HCT116 (cell line): ENCODE measurements around the gene RNF222. TPM values are rescaled to one million over a fixed set of nuclear protein-coding genes. Genes with fewer than 3 reads are reported as not detected.

Source experiments
- ATAC-seq: fragments of 200-7000 bp; cut with Tn5 transposase; 2 replicates; pipeline ENCODE4 v1.9.1; 2020; ENCODE audit warnings: mild to moderate bottlenecking, moderate library complexity
- BruUV-seq: library from RNA; stranded (reverse); fragments of 400-500 nt; replicated peaks from 2 replicates; lab custom pipeline; 2021; lab: Mats Ljungman, UMichigan
- CTCF ChIA-PET: fragments of 300-600 bp; sonication (Branson Sonifier 250); formaldehyde crosslinking; loops from one replicate; lab custom pipeline; 2021; ENCODE audit warnings: antibody characterized with exemption; lab: Charles Lee
- POLR2A ChIA-PET: fragments of 300-600, 350-600 bp; sonication (Branson Sonifier 250); formaldehyde crosslinking; loops from one replicate; lab custom pipeline; 2021; ENCODE audit warnings: antibody characterized with exemption; lab: Charles Lee
- RAD21 ChIA-PET, 2 experiments: fragments of 300-600 bp; sonication (Branson Sonifier 250); formaldehyde crosslinking; loops; one replicate each; lab custom pipeline; 2023; ENCODE audit warnings: low total read pairs in 2 of 2; ENCODE audit not compliant: uncharacterized antibody in 2 of 2, unreplicated experiment in 2 of 2, low non-redundant PET in 1 of 2; lab: Charles Lee
- DNase-seq: peaks from one replicate; pipeline ENCODE4 v3.0.0-alpha.2; 2010; ENCODE audit warnings: low read depth, low spot score
- H2AFZ ChIP-seq: fragments of 200-600 bp; shearing (Covaris generic), sonication (generic); 2 replicates; pipeline ENCODE4 v1.6.1; 2017; ENCODE audit warnings: low read depth, mixed run types, mixed read lengths, antibody characterized with exemption, low read length; ENCODE audit not compliant: poor library complexity, severe bottlenecking
- H3K27ac ChIP-seq: 2 replicates; pipeline ENCODE4 v1.5.1; 2012; ENCODE audit warnings: low read depth, low read length
- H3K27me3 ChIP-seq: fragments of 200-600 bp; sonication (generic); 2 replicates; pipeline ENCODE4 v1.6.1; 2016; ENCODE audit warnings: mixed run types, low read length, mixed read lengths; ENCODE audit not compliant: insufficient read depth
- H3K36me3 ChIP-seq, 2 experiments: fragments of 200-500 bp in 1 of 2; fragments of 200-600 bp in 1 of 2; sonication (Bioruptor generic) in 1 of 2; sonication (generic) in 1 of 2; 2 replicates each; pipeline versions ENCODE4 v1.5.1 to v1.6.1; 2014 to 2016; ENCODE audit warnings: low read length in 2 of 2, inconsistent platforms in 1 of 2, mixed read lengths in 1 of 2, mixed run types in 1 of 2; ENCODE audit not compliant: insufficient read depth in 2 of 2, control insufficient read depth in 1 of 2
- H3K4me1 ChIP-seq, 2 experiments: fragments of 200-600 bp in 1 of 2; sonication (generic) in 1 of 2; 2 replicates each; pipeline versions ENCODE4 v1.5.1 to v1.6.1; 2012 to 2017; ENCODE audit warnings: low read length in 2 of 2, inconsistent platforms in 1 of 2, mild to moderate bottlenecking in 1 of 2, mixed read lengths in 1 of 2, mixed run types in 1 of 2, moderate library complexity in 1 of 2; ENCODE audit not compliant: insufficient read depth in 2 of 2, control insufficient read depth in 1 of 2
- H3K4me2 ChIP-seq: fragments of 200-600 bp; sonication (generic); 2 replicates; pipeline ENCODE4 v1.6.1; 2017; ENCODE audit warnings: mixed run types, low read length, mixed read lengths
- H3K4me3 ChIP-seq, 2 experiments: fragments of 200-600 bp in 1 of 2; sonication (generic) in 1 of 2; replicated peaks in 1 of 2; 2 replicates each; pipeline ENCODE4 v1.5.1; 2011 to 2016; ENCODE audit warnings: low read length in 2 of 2, control low read depth in 1 of 2, low read depth in 1 of 2, mild to moderate bottlenecking in 1 of 2, mixed read lengths in 1 of 2, mixed run types in 1 of 2
- H3K79me2 ChIP-seq: fragments of 200-600 bp; sonication (generic); 2 replicates; pipeline ENCODE4 v1.6.1; 2017; ENCODE audit warnings: mild to moderate bottlenecking, mixed run types, low read length, moderate library complexity, mixed read lengths; ENCODE audit not compliant: insufficient read depth
- H3K9ac ChIP-seq: fragments of 200-600 bp; sonication (generic); 2 replicates; pipeline ENCODE4 v1.6.1; 2016; ENCODE audit warnings: low read length, mixed read lengths
- H3K9me2 ChIP-seq: fragments of 200-600 bp; sonication (generic), shearing (Covaris generic); 2 replicates; pipeline ENCODE4 v1.6.1; 2017; ENCODE audit warnings: mixed run types, mild to moderate bottlenecking, moderate library complexity; ENCODE audit not compliant: insufficient read depth
- H3K9me3 ChIP-seq, 2 experiments: fragments of 200-500 bp in 1 of 2; fragments of 200-600 bp in 1 of 2; sonication (Bioruptor generic) in 1 of 2; sonication (generic) in 1 of 2; 2 replicates each; pipeline ENCODE4 v1.6.1; 2014 to 2017; ENCODE audit warnings: low read length in 2 of 2, mixed read lengths in 2 of 2, inconsistent platforms in 1 of 2, low read depth in 1 of 2, mild to moderate bottlenecking in 1 of 2, mixed run types in 1 of 2, moderate library complexity in 1 of 2; ENCODE audit not compliant: control insufficient read depth in 1 of 2, insufficient read depth in 1 of 2
- H4K20me1 ChIP-seq: fragments of 200-600 bp; sonication (generic), shearing (Covaris generic); 2 replicates; pipeline ENCODE4 v1.6.1; 2017; ENCODE audit warnings: mixed run types, mild to moderate bottlenecking, moderate library complexity; ENCODE audit not compliant: insufficient read depth
- CEBPB ChIP-seq: IDR thresholded peaks from 2 replicates; pipeline ENCODE4 v1.6.1; 2012; ENCODE audit warnings: low read depth
- EGR1 ChIP-seq: IDR thresholded peaks from 2 replicates; pipeline ENCODE4 v1.6.1; 2012; ENCODE audit warnings: low read depth
- ELF1 ChIP-seq: IDR thresholded peaks from 2 replicates; pipeline ENCODE4 v1.6.1; 2012; ENCODE audit warnings: low read depth, borderline replicate concordance
- EZH2 ChIP-seq: fragments of 200-600 bp; sonication (generic); IDR thresholded peaks from 2 replicates; pipeline ENCODE4 v1.6.1; 2017; ENCODE audit warnings: antibody characterized with exemption, mixed run types
- EZH2phosphoT487 ChIP-seq: fragments of 200-600 bp; IDR thresholded peaks from 2 replicates; pipeline ENCODE4 v1.6.1; 2018; ENCODE audit warnings: antibody characterized with exemption, borderline replicate concordance
- FOSL1 ChIP-seq: IDR thresholded peaks from 2 replicates; pipeline ENCODE4 v1.6.1; 2012; ENCODE audit warnings: low read depth
- RAD21 ChIP-seq: IDR thresholded peaks from 2 replicates; pipeline ENCODE4 v1.6.1; 2012; ENCODE audit warnings: low read depth, mild to moderate bottlenecking
- SIN3A ChIP-seq: IDR thresholded peaks from 2 replicates; pipeline ENCODE4 v1.6.1; 2012; ENCODE audit warnings: low read depth
- SP1 ChIP-seq: IDR thresholded peaks from 2 replicates; pipeline ENCODE4 v1.6.1; 2012; ENCODE audit warnings: low read depth
- ZFX ChIP-seq: fragments of 450-650 bp; IDR thresholded peaks from 2 replicates; pipeline ENCODE4 v1.6.1; 2017
- intact Hi-C: fragments of 100-400 bp; cut with micrococcal nuclease; formaldehyde crosslinking; loops from 2 replicates; pipeline ENCODE4 v1.10.0; 2022
- total RNA-seq: library from RNA; stranded (reverse); gene quantifications from one replicate; pipeline ENCODE4 v1.2.1, GENCODE V29; 2021; ENCODE audit not compliant: unreplicated experiment
- TF ChIP-seq, protein P1 (sequence below): IDR thresholded peaks from 2 replicates; pipeline ENCODE4 v1.6.1; 2011; ENCODE audit warnings: mild to moderate bottlenecking, low read length, moderate library complexity; ENCODE audit not compliant: insufficient replicate concordance; ENCODE audit errors: extremely low read depth

The RNF222 gene
- total RNA-seq, 1 experiment from 2014 or later = not detected

DNA sequence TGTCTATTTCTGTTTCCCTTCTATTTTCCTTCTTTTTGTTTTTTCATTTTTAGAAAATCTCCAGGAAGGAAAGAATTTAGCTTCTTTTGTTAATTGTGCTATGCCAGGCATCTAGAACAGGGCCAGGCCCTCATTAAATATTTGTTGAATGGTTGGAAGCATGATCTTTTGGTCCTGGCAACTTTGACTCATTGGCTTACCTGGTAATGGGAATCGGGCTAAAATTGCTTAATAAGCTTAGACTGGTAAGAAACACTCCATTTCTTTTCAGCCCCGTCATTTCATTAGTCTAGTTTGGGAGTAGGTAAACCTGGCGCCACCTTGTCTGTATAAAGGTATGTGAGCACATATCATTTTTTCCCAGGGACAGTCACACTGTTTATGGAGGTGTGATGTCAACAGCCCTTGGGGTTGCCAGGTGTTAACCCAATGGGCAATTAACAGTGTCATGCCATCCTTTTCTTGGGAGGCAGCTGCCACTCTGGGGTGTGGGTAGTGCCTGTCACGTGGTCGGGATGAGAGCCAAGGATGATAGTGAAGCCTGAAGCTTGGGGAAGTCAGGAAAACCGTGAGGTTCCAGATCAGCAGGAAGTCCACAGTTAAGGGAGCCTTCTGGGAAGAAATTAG lies 28.6 kb upstream of the RNF222 start:
- H3K27ac ChIP-seq = no peak overlapping the region
- CTCF ChIA-PET = interaction anchor here (1.2 kb wide), 1 partner anchor 16 kb away, joined by 3 read pairs; no protein-coding TSS in a partner anchor
- H3K4me1 ChIP-seq = peaks cover 0 to 4% of the 10 kb centered on the region in 2 experiments; a peak in 1 of 4 replicates
- H3K9ac ChIP-seq = no peak overlapping the region
- no peaks in the 10 kb centered on the region for H3K9me3 ChIP-seq
- no peaks in the 10 kb centered on the region for H4K20me1 ChIP-seq
- H3K36me3 ChIP-seq = no peaks in the 10 kb centered on the region
- no peaks in the 10 kb centered on the region for H3K9me2 ChIP-seq
- ATAC-seq (no peak), DNase-seq (no peak)
- no peaks in the 10 kb centered on the region for H3K27me3 ChIP-seq
- no peak overlapping the region for H3K4me3 ChIP-seq
- intact Hi-C loops = no loop called here
- no peak overlapping the region for H2AFZ ChIP-seq
- H3K79me2 ChIP-seq = no peaks in the 10 kb centered on the region
- RAD21 ChIA-PET = no interaction called here
- BruUV-seq = no TSS peak
- H3K4me2 ChIP-seq = no peak overlapping the region
- POLR2A ChIA-PET = no interaction called here
- TF ChIP-seq EGR1 (no peak), EZH2phosphoT487 (no peak), ZFX (no peak), SIN3A (no peak), ELF1 (no peak)
- TF ChIP-seq, all 23 proteins: peak for 0

DNA sequence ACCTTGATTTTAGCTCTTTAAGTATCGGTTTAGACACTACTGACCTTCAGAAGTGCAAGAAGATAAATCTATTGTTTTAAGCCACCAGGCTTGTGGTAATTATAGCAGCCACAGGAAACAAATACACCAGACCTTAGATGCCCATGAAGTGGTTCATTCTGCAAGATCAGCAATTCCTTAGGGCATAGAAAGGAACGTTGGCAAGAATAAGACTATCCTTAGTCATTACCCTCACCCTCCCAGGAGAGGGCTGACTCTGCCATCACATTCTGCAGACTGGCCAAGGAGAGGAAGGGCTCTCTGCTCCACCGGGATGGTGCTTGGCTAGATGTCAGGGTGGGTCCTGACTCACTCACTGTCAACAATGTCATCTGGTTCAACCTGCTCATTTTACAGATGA lies 23.9 kb upstream of the RNF222 start:
- Histone ChIP-seq H3K27me3 (peaks cover 6% of the 10 kb centered on the region; the same call in 1 of the 2 replicates), H2AFZ (no peak overlapping the region), H3K27ac (no peak overlapping the region), H3K9ac (no peak overlapping the region), H3K4me3 (no peak overlapping the region), H3K9me2 (no peaks in the 10 kb centered on the region), H3K4me2 (no peak overlapping the region), H4K20me1 (no peaks in the 10 kb centered on the region), H3K36me3 (no peaks in the 10 kb centered on the region), H3K9me3 (no peaks in the 10 kb centered on the region), H3K4me1 (peaks cover 6 to 10% of the 10 kb centered on the region in 2 experiments), H3K79me2 (no peaks in the 10 kb centered on the region)
- POLR2A ChIA-PET = no interaction called here
- RAD21 ChIA-PET = no interaction called here
- DNase-seq = no peak
- CTCF ChIA-PET = interaction anchor here (2.7 kb wide), 1 partner anchor 11 kb away, joined by 17 read pairs; no protein-coding TSS in a partner anchor
- no peak for TF ChIP-seq CEBPB
- no peak for TF ChIP-seq FOSL1
- no peak for TF ChIP-seq EZH2phosphoT487
- no peak for TF ChIP-seq EZH2
- TF ChIP-seq SP1 = no peak
- TF ChIP-seq, protein P1, sequence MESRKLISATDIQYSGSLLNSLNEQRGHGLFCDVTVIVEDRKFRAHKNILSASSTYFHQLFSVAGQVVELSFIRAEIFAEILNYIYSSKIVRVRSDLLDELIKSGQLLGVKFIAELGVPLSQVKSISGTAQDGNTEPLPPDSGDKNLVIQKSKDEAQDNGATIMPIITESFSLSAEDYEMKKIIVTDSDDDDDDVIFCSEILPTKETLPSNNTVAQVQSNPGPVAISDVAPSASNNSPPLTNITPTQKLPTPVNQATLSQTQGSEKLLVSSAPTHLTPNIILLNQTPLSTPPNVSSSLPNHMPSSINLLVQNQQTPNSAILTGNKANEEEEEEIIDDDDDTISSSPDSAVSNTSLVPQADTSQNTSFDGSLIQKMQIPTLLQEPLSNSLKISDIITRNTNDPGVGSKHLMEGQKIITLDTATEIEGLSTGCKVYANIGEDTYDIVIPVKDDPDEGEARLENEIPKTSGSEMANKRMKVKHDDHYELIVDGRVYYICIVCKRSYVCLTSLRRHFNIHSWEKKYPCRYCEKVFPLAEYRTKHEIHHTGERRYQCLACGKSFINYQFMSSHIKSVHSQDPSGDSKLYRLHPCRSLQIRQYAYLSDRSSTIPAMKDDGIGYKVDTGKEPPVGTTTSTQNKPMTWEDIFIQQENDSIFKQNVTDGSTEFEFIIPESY = no peak
- no peak for TF ChIP-seq RAD21
- no TSS peak for BruUV-seq
- intact Hi-C loops = no loop called here
- ATAC-seq = no peak
